Uterus (tissue), 2 donors: ENCODE measurements around the gene FANCC.

Experiments
- CTCF ChIP-seq, 4 experiments: fragments of 200-600 bp in 2 of 4; fragments of 450-650 bp in 2 of 4; sonication (generic) in 2 of 4; IDR thresholded peaks; one replicate each; pipeline ENCODE4 v1.5.1; 2016 to 2019; ENCODE audit warnings: antibody characterized with exemption in 4 of 4, mild to moderate bottlenecking in 2 of 4, moderate library complexity in 1 of 4
- POLR2A ChIP-seq, 2 donors: fragments of 450-650 bp; IDR thresholded peaks; one replicate each; pipeline ENCODE4 v1.6.1; 2016; ENCODE audit warnings: antibody characterized with exemption in 2 of 2, mild to moderate bottlenecking in 1 of 2, moderate library complexity in 1 of 2

- TF ChIP-seq CTCF (IDR thresholded peaks at IDR 0.05) (no peak), POLR2A (IDR thresholded peaks at IDR 0.05) (no peak)
Observed at GRCh38 chr9:95100071-95100627, 217.4 kb downstream of the FANCC start.
